Measurements from ENCODE around the gene ATP5PD.

GRCh38 chr17:75051941-75052340, 5.2 kb upstream of the ATP5PD start:
- TF ChIP-seq EZH2 (IDR thresholded peaks at IDR 0.05; ENCODE audit: low read length) = no peak
- no peak for TF ChIP-seq CTCF (optimal IDR thresholded peaks at IDR 0.05 in 1 of 3, IDR thresholded peaks at IDR 0.05 in 1 of 3, conservative IDR thresholded peaks at IDR 0.05 in 1 of 3; ENCODE audit: extremely low read depth in 1 of 3, insufficient read depth in 2 of 3, low read length in 3 of 3)

Data from keratinocyte (primary cell).